Suppressor macrophage treated with lipopolysaccharide for 1 hour (primary cell): ENCODE measurements around the gene ALKBH8.
"Not testable (repeated sequence)": the region's sequence is repeated elsewhere in the genome, so short reads cannot be mapped to it uniquely, and the experiment has no call there.

Experiments
- DNase-seq, 3 donors: peaks; one replicate each; pipeline ENCODE4 v3.0.0-alpha.2; 2020 to 2022

Gene ALKBH8

DNA sequence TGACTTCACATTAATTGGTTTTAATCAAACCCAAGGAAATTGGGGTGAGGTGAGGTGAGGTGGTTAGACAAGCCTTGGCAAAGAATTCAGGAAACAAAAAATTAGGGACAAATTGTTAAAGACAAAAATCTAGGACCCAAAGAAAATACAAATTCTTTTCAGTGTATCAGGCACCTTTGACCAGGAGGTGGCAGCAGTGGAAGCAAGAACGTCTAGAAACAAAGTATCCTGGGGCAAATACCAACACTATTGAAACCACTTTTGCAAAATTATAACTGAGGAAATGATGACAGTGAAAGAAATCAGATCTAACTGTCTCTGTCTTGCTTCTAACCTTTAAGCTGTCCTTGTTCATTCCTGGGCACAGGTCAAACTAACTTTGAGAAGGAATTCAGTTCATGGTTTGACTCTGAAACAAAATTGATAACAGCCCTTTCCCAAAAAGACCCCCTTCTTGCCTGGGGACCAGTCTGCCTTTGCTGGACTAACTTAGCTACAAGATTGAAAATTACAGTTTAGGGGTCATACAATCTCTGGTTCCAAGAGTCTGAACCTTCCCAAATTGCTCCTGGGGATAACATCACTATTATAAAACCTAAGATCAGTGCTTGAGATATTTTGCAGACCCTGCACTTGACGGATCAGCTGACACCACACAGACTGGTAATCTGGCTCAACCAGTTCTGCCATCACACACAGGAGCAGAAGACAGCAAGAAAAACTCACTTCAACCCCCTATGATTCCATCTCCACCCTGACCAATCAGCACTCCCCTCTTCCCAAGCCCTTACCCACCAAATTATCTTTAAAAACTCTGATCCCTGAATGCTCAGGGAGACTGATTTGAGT is 11.2 kb upstream of the ALKBH8 start:
- DNase-seq: peak; percentile 56 to 73 (median 67)

DNA sequence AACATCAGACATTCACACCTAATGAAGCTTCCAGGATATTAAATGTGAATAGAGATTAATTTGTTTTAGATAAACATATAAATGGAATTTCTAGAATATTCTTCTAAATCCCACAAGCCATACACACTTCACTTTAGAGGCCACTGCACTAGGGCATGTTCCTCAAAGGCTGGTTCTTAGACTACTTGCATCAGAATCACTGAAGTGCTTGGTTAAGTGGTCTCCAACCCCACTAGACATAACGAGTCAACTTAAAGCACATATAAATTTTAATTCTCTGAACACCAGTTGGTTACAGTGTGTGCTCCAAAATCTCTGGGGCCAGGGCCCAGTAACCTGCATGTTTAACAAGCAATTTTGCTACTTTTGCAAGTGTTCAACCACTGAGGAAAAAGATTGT is 7.9 kb upstream of the ALKBH8 start:
- DNase-seq: no peak

DNA sequence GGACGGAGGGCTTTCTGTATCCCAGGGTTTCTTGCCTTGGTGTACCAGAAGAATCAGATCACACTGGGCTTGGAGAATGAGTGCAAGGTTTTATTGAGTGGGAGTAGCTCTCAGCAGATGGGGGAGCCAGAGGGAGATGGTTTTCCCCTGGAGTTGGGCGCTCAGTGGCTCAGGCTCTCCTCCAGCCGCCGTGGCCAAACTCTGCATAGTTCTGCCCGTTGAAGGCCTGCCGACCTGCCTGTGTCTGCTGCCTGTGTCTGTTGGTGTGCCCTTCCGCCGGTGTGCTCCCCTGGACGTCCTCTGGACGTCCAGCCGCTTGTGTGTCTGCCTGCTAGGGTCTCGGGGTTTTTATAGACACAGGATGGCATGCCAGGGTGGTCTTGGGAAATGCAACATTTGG is 4.5 kb upstream of the ALKBH8 start:
- no peak for DNase-seq

DNA sequence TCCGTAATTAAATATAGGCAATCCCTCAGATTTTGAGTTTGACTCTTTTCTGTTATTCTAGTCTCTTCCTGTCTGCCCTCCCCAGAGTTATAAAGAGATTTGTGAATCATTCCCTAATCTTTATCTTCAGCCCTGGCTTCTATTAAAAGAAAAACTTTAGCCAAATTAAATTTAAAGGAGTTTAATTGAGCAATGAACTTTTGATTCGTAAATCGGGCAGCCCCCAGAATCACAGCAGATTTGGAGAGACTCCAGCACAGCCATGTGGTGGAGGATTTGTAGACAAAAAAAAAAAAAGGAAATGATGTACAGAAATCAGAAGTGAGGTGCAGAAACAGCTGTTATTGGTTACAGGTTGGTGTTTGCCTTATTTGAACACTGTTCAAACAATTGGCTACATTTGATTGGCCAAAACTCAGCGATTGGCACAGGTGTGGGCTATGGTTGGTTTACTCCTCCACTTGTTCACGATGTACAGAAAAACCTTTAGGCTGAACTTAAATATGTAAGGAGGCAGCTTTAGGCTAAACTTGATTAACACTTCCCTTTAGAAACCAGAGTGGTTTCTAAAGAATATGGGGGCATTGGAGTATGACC is 2.3 kb upstream of the ALKBH8 start:
- DNase-seq: no peak

DNA sequence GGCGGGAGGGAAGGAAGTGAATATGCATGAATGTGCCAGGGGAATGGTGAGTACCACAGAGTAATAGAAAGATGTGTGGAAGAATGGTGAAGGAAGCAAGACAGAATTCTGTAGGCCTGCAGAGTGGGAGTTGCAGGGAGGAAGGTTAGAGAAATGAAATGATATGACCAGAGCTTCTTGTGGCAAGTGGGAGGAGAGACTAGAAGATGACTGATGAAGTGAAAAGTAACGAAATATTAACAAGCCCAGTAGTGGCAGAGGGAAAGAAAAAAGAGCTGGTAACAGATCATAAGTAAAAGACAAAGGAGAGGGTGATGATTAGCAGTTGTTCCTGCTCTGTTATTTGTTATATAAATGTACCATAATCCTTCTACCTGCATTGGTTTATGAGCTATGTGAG is 1.0 kb upstream of the ALKBH8 start:
- no peak for DNase-seq

DNA sequence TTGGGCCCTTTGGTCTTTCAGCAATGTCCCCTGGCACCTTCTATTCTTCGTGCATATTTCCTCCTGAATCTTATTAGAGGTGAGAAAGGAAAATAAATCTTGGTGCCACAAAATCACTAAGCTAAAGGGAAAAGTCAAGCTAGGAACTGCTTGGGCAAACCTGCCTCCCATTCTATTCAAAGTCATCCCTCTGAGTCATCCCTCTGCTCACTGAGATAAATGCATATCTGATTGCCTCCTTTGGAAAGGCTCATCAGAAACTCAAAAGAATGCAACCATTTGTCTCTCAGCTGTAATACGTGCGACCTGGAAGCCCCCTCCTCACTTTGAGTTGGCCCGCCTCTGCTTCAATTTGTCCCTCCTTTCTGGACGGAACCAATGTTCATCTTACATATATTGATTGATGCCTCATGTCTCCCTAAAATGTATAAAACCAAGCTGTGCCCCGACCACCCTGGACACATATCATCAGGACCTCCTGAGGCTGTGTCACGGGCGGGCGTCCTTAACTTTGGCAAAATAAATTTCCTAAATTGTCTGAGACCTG is 493 bp upstream of the ALKBH8 start:
- peak in 2 of 3 donors; percentile 10 to 24 for DNase-seq

DNA sequence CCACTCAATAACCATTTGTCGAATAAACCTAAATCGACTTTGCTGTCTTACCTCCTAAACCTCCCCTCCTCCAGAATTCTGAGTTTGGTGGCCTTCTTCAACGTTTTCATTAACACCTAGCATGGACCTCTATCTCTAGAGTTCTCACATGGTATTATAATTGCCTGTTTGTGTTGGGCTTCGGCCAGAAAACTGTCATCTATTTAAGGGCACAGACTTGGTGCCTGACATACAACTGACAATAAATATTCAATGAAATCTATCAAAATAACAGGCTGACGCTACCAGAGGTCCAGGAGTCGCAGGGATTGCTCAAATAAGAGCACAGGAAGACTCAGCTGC is 687 bp downstream of the ALKBH8 start:
- no peak for DNase-seq

DNA sequence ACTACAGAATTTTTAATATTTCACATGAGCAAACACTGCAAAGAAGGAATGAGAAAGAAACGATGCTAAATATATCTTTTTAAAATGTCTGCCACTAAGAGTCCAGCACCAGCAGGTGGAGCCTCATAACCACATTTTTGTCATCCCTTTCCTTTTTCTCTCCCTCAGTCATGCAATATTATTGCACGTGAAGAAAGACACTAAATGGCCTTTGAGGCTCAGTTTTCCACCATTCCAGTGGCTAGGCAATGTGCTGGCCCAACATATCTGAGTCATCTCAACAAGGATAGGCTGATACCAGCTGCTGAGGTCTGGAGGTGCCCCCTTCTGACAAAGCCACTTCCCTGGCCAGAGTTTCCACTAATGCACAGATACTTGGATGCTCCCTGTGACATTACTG is 1.8 kb downstream of the ALKBH8 start:
- peak; percentile 44 to 58 (median 55) for DNase-seq

DNA sequence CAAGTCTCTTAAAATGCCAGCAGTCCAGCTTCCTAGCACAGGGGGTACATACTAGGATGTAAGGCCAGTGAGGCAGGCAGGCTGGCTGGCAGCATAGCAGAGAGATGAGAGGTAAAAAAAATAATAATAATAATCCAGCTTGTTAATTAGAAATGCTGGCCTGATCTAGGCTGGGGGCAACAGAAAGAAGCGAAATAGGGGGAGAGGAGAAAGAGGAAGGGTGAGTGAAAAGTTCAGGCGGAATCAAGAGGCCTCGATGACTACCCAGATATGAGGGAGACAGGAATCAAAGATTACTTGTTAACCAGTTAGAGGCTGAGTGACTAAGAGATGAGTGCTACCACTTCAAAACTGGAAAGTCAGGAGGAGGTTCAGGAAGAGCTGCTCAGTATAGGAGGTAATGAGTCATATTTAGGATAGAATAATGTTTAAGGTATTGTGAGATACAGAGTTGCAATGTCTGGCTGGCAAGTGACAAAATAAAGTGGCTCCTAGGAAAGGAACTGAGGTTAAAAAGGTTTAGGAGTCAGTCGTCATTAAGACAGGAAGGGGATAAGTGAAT is 2.8 kb downstream of the ALKBH8 start:
- peak; percentile 21 to 58 (median 46) for DNase-seq

DNA sequence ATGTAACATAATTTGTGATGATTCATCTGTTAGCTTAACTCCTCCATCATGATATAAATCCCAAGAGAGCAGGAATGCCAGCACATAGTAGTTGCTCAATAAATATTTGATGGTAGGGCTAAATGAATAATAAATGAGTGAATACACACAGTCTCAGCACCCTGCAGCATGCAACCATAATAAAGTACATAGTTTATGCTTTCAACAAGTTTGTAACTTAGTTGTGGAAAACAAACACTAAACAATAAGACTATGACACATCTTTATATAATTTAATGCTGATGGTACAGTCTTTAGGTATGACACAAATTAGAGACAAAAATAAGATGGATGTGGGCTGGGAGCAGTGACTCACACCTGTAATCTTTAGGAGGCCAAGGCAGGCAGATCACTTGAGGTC is 3.8 kb downstream of the ALKBH8 start:
- DNase-seq: no peak

DNA sequence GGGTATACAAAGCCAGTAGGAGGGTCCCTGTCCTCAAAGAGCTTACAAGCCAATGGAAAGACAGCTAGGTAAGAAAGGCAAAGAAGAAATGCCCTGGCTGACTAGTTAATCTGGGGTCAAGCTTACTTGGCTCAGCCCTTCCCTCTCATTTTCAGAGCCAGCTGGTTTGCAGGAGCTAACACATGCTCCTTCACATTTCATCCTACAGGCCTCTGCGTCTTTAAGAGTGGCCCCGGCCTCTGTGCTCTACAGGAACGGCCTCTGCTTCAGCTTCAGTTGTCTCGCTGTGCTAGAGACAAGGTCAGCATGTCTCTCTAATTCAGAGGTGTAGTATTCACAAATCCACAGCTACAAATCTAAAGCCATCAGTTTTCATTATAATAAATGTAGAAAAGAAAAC is 15.2 kb downstream of the ALKBH8 start:
- DNase-seq: no peak

DNA sequence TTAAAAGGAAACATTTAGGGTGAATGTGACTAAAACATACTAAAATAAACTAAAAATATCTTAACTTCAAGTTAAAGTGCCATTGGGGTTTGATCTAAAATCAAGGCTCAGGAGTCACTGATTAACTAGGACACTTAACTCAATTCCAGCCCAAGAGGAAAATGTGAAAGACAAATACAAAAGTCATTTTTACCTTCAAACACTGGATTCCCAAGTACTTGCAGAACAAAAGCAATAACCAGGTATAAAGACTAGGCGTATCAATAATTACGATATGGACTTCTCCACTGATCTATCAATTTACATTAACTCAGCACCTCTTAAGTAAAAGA is 15.6 kb downstream of the ALKBH8 start:
- DNase-seq: no peak

DNA sequence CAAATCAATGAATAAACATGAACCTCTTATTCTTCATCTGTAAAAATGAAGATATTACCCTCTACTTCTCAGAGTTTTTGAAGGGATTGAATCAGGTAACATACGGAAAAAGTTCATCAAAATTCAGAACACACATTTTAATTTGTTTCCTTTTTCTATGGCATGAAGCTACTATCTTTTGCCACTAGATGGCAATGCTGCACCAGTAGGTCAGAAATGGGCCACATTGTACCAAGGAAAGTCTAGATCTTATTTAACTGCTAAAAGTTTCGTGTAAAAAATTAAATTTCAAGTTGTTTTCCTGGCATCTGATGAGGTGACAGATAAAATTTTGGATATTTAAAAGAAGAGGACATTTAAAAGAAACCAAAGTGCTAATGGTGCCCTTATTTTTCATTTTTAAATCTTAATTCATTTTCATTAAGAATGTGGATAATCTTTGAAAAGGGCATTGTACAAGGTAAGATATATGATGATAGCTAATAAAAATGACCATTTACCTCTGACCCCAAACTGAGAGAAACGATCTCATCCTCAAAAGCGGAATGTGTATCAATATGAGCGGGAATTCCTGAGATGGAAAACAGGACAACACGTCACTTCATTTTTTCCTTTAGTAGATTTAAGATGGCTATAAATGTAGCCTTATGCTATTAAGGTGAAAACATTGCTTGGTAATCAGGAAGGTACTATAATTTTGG is 16.1 kb downstream of the ALKBH8 start:
- peak; percentile 51 to 76 (median 68) for DNase-seq

DNA sequence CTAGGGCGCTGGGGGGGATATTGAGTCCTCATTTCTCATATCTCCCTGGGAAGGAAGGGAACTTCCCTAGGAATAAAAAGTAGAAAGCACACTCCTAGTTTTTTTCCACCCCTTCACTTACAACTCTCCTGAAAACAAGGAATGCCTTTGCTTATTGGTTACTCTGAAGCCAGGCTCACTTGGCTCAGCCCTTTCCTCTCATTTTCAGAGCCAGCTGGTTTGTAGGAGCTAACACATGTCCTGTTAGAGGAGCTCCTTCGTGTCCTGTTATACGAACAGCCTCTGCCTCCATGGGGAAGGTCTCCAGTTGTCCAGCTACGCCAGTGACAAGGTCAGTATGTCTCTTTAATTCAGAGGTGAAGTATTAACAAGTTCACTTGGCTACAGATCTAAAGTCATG is 17.6 kb downstream of the ALKBH8 start:
- no peak for DNase-seq

DNA sequence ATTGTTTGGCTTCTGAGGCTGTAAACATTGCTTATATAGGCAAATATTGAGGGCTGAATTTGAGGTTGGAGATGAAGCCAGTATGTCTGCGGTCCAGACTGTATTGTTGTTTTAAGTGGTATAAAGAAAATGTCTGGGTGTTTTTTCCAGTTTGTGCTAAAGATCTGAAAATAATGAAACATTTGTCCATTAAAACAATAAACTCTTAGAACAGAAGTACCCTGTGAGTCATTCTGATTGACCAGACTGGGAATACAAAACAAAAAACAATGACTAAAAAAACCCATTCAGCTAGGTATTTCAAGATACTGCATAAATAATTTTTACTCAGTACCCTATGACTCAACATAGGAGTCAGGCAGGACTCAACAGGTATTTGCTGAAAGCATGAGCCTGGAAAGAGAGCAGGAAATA is 20.4 kb downstream of the ALKBH8 start:
- DNase-seq: no peak

DNA sequence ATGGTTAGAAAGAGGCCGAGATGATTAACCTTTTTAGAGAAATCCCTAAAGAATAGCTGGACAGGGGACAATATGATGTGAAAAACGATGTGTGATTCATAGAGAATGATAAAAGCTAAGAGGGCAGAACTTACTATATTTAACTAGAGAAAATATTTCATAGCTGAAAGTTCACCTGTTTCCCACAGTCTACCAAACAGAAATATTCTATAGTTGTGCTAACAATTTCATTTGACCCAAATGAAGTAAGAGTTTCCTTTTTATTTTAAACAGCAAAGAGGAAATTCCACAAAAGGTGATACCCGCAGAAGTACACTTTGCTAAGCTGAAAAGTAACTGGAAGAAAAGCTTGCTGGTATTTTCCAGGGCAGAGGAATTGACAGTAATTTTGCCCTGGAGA is 26.7 kb downstream of the ALKBH8 start:
- no peak for DNase-seq

DNA sequence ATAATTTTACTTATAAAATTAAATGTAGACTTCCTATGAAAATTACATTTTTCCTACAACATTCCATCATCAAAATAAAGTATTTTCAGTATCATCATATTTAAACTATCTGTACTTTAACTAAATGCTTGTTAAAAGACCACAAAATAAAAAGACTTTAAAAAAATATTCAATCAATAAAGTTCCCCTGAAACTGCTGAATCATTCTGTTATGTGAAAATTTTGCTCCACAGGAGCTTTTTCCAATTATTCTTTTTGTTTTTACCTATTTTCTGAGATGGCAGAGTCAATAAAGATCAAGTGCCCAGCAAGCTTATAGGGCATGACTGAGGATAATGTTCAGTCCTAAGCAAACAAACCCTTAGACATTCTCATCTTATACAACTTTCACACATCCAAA is 27.3 kb downstream of the ALKBH8 start:
- no peak for DNase-seq

DNA sequence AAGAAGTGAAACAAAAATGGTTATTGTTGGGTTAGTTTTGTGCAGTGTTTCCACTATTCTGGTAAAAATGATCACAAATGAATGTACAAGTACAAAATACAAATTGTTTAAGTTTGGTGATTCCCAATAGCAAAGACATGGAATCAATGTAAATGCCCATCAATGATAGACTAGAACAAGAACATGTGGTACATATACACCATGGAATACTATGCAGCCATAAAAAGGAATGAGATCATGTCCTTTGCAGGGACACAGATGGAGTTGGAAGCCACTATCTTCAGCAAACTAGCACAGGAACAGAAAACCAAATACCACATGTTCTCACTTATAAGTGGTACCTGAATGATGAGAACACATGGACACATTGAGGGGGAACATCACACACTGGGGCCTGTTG is 28.4 kb downstream of the ALKBH8 start:
- not testable (repeated sequence) for DNase-seq

DNA sequence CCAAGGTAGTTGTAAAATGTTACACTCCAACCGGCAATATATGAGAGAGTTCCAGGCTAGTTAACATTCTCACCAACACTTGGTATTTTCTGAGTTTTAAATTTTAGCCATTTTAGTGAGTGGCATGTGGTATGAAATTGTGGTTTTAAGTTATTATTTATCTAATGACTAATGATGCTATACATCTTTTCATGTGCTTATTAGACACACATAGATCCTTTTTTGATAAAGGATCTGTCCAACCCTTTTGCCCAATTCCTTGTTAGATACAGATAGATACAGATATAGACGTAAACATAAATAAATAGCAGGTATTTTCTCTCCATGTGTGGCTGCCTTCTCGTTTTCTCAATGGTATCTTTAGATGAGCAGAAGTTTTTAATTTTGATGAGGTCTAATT is 39.3 kb downstream of the ALKBH8 start:
- no peak for DNase-seq

DNA sequence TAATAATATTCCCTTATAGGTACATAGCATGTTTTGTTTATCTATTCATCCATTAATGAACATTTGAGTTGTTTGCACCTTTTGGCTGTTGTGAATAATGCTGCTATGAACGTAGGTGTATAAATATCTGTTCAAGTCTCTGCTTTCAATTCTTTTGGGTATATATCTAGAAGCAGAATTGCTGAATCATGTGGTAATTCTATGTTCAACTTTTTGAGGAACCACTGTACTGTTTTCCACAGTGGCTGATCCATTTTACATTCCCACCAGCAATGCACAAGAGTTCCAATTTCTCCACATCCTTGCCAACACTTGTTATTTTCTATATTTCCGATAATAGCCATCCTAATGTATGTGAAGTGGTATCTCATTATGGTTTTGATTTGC is 56.7 kb downstream of the ALKBH8 start:
- no peak for DNase-seq

DNA sequence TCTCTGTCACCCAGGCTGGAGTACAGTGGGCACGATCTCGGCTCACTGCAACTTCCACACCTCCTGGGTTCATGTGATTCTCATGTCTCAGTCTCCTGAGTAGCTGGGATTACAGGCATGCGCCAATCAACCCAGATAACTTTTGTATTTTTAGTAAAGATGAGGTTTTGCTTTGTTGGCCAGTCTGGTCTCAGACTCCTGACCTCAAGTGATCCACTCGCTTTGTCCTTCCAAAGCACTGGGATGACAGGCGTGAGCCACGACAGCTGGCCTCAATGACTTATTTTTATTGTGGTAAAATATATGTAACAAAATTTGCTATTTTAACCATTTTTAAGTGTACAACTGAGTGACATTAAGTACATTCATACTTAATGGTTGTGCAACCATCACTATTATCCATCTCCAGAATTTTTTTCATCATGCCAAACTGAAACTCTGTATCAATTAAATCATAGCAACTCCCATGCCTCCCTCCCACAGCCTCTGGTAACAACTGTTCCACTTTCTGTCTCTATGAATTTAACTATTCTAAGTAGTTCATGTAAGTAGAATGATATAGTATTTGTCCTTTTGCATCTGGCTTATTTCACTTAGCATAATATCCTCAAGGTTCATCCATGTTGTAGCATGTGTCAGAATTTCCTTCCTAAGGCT is 57.2 kb downstream of the ALKBH8 start:
- no peak for DNase-seq

DNA sequence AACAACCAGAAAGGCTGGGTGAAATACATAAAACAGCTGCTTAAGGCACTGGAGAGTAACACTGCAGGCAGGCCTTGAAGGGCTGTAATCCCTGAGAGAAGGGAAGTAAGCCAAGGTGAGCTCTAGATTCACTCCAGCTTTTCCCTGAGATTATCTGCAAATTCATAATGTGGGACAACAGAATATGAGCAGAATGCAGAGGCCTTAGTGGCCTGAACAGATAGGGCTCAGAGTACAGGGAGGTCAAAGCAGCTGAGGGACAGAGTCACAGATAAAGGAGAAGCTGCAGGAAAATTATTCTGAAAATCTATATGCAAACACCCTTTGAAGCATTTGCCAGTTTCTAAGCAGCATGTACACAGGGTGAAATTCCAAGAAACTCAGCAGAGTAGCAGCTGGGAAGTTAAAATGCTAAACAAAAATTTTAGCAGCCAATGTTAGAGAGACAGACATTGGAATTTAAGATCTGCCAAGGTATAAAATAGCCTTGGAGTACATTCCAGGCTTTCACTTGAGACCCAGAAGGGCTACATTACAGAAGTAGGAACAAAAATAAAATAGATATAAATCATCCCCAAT is 59.8 kb downstream of the ALKBH8 start:
- no peak for DNase-seq

DNA sequence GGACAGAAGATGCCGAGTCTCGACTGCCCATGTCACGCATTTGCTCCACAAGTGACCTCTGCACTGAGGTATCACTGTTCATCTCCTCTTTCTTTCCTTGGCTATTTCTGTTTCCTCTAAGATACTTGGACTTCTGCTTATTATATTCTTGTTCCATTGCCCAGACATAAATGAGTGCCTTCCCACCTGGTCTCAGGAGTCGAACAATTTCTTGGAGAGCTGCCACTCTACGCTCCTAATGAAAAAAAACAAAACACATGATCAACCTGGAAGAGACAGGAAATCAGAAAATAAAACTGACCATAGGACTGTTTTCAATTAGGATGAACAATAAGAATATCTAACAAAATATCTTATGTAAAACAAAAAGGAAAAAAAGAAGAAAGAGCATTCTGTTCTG is 60.6 kb downstream of the ALKBH8 start:
- no peak for DNase-seq
